GM12878 (cell line): ENCODE results near the gene E2F7. TPM values are rescaled to one million over a fixed set of nuclear protein-coding genes. Genes with fewer than 3 reads are reported as not detected.

ENCODE experiments used
- ATAC-seq: fragments of 200-7000 bp; cut with Tn5 transposase; 3 replicates; pipeline ENCODE4 v1.9.1; 2020; ENCODE audit warnings: mild to moderate bottlenecking, moderate library complexity
- BruUV-seq: library from RNA; stranded (reverse); fragments of 400-500 nt; replicated peaks from 2 replicates; lab custom pipeline; 2021; lab: Mats Ljungman, UMichigan
- CTCF ChIA-PET: fragments of 300-600 bp; sonication (Branson Sonifier 250); formaldehyde crosslinking; extraction: SDS; loops from one replicate; lab custom pipeline; 2021; ENCODE audit warnings: inconsistent platforms; lab: Yijun Ruan, JAX
- POLR2A ChIA-PET: fragments of 350-600 bp; formaldehyde crosslinking; extraction: SDS; loops from one replicate; lab custom pipeline; 2021; ENCODE audit warnings: inconsistent platforms; lab: Charles Lee
- RAD21 ChIA-PET: fragments of 300-600 bp; sonication (Branson Sonifier 250); formaldehyde crosslinking; loops from one replicate; lab custom pipeline; 2023; ENCODE audit warnings: antibody characterized with exemption; ENCODE audit not compliant: unreplicated experiment; lab: Charles Lee
- SMC1A ChIA-PET: fragments of 300-600 bp; sonication (Branson Sonifier 250); formaldehyde crosslinking; loops from one replicate; lab custom pipeline; 2023; ENCODE audit not compliant: unreplicated experiment, uncharacterized antibody; lab: Charles Lee
- DNase-seq: peaks from one replicate; pipeline ENCODE4 v3.0.0-alpha.2; 2011; ENCODE audit warnings: low read depth, low spot score
- FAIRE-seq: peaks from 3 replicates; lab custom pipeline; 2011; peaks lifted over from hg19 to GRCh38; lab: Jason Lieb, UNC
- H2AFZ ChIP-seq: 2 replicates; pipeline ENCODE4 v1.6.0; 2011; ENCODE audit warnings: low read depth, low read length, control low read depth; ENCODE audit not compliant: control insufficient read depth
- H3K27ac ChIP-seq: 2 replicates; pipeline ENCODE4 v1.5.1; 2011; ENCODE audit warnings: control low read depth; ENCODE audit not compliant: control insufficient read depth, insufficient read depth
- H3K27me3 ChIP-seq, 2 experiments: replicated peaks in 1 of 2; 2 replicates each; pipeline versions ENCODE4 v1.6.0 to v1.6.1; 2011; ENCODE audit warnings: low read length in 1 of 2; ENCODE audit not compliant: control insufficient read depth in 2 of 2, insufficient read depth in 2 of 2
- H3K36me3 ChIP-seq, 2 experiments: 2 replicates each; pipeline ENCODE4 v1.5.1; 2011; ENCODE audit warnings: low read length in 1 of 2; ENCODE audit not compliant: control insufficient read depth in 2 of 2, insufficient read depth in 2 of 2
- H3K4me1 ChIP-seq: 2 replicates; pipeline ENCODE4 v1.6.1; 2011; ENCODE audit warnings: mild to moderate bottlenecking, low read length, moderate library complexity, mixed read lengths; ENCODE audit not compliant: control insufficient read depth, insufficient read depth
- H3K4me2 ChIP-seq: 2 replicates; pipeline ENCODE4 v1.6.0; 2011; ENCODE audit warnings: control low read depth; ENCODE audit not compliant: control insufficient read depth, insufficient read depth
- H3K4me3 ChIP-seq: fragments of 200-600 bp; sonication (generic); 2 replicates; pipeline ENCODE4 v1.5.1; 2016
- H3K79me2 ChIP-seq: 2 replicates; pipeline ENCODE4 v1.6.0; 2011; ENCODE audit warnings: low read length; ENCODE audit not compliant: control insufficient read depth, insufficient read depth
- H3K9ac ChIP-seq: 2 replicates; pipeline ENCODE4 v1.8.0; 2011; ENCODE audit warnings: low read length, control low read depth, mixed read lengths; ENCODE audit not compliant: control insufficient read depth, insufficient read depth
- H3K9me3 ChIP-seq: replicated peaks from 3 replicates; pipeline ENCODE4 v1.5.1; 2011; ENCODE audit warnings: mild to moderate bottlenecking, low read length; ENCODE audit not compliant: control insufficient read depth, insufficient read depth
- H4K20me1 ChIP-seq: 2 replicates; pipeline ENCODE4 v1.6.0; 2011; ENCODE audit not compliant: control insufficient read depth, insufficient read depth
- CEBPB ChIP-seq, 2 experiments: fragments of 150-350 bp in 1 of 2; IDR thresholded peaks; 2 replicates each; pipeline ENCODE4 v1.6.1; 2012 to 2014; ENCODE audit warnings: low read depth in 2 of 2, low read length in 2 of 2, borderline replicate concordance in 1 of 2, inconsistent platforms in 1 of 2
- FOXK2 ChIP-seq: fragments of 450-650 bp; IDR thresholded peaks from 2 replicates; pipeline ENCODE4 v1.6.1; 2017; ENCODE audit warnings: mild to moderate bottlenecking, moderate library complexity
- HDAC2 ChIP-seq: fragments of 200-600 bp; sonication (generic); IDR thresholded peaks from 2 replicates; pipeline ENCODE4 v1.6.1; 2017
- HDAC6 ChIP-seq: fragments of 200-600 bp; sonication (generic); IDR thresholded peaks from one replicate; pipeline ENCODE4 v1.8.0; 2017; ENCODE audit warnings: antibody characterized with exemption; ENCODE audit not compliant: unreplicated experiment
- IKZF2 ChIP-seq, 2 experiments: fragments of 450-650 bp; IDR thresholded peaks; 2 replicates each; pipeline ENCODE4 v1.6.1; 2017; ENCODE audit warnings: mild to moderate bottlenecking in 2 of 2, moderate library complexity in 2 of 2
- JUND ChIP-seq: IDR thresholded peaks from 2 replicates; pipeline ENCODE4 v1.6.1; 2012; ENCODE audit warnings: low read depth, mild to moderate bottlenecking, low read length, improper control_type of control experiment, moderate library complexity
- KAT2A ChIP-seq: conservative IDR thresholded peaks from 2 replicates; pipeline ENCODE4 v1.6.1; 2011; ENCODE audit warnings: low read depth, low read length; ENCODE audit not compliant: control insufficient read depth
- MYB ChIP-seq: fragments of 150-350 bp; IDR thresholded peaks from 2 replicates; pipeline ENCODE4 v1.6.1; 2014; ENCODE audit warnings: mild to moderate bottlenecking, low read depth, low read length, borderline replicate concordance
- PAX8 ChIP-seq: fragments of 450-650 bp; IDR thresholded peaks from 2 replicates; pipeline ENCODE4 v1.6.1; 2017; ENCODE audit warnings: mild to moderate bottlenecking, moderate library complexity
- RAD51 ChIP-seq: fragments of 450-650 bp; IDR thresholded peaks from 2 replicates; pipeline ENCODE4 v1.6.1; 2016; ENCODE audit warnings: moderate library complexity, mild to moderate bottlenecking, inconsistent platforms
- RUNX3 ChIP-seq: IDR thresholded peaks from 2 replicates; pipeline ENCODE4 v1.6.1; 2012; ENCODE audit warnings: low read length, inconsistent platforms
- SIN3A ChIP-seq: IDR thresholded peaks from 2 replicates; pipeline ENCODE4 v1.6.1; 2012; ENCODE audit warnings: low read depth, low read length, improper control_type of control experiment
- ZNF207 ChIP-seq: fragments of 450-650 bp; IDR thresholded peaks from 2 replicates; pipeline ENCODE4 v1.6.1; 2014; ENCODE audit warnings: antibody characterized with exemption, mild to moderate bottlenecking, borderline replicate concordance
- ZNF274 ChIP-seq: IDR thresholded peaks from one replicate; pipeline ENCODE4 v1.8.0; 2011; ENCODE audit not compliant: insufficient read length, insufficient read depth
- ZNF622 ChIP-seq: fragments of 450-650 bp; IDR thresholded peaks from 2 replicates; pipeline ENCODE4 v1.6.1; 2017; ENCODE audit warnings: mild to moderate bottlenecking, inconsistent platforms
- WGBS: methylation state at CpG from one replicate; pipeline ENCODE4 v1.1.6; 2016; ENCODE audit warnings: low lambda C conversion rate; ENCODE audit not compliant: insufficient replicate concordance, insufficient coverage; ENCODE audit errors: missing lambda C conversion rate; 5-methylcytosine and 5-hydroxymethylcytosine counted together
- in situ Hi-C: fragments of 300-500 bp; cut with MboI; formaldehyde crosslinking; loops from 9 replicates; pipeline ENCODE4 v1.14.3; 2018; ENCODE audit warnings: mixed read lengths
- intact Hi-C: fragments of 100-400 bp; cut with micrococcal nuclease; formaldehyde crosslinking; loops from one replicate; pipeline ENCODE4 v1.14.2; 2022; ENCODE audit not compliant: unreplicated experiment
- polyA plus RNA-seq, 11 experiments: library from polyadenylated mRNA; depleted of rRNA in 4 of 11; unstranded in 6 of 11; stranded (reverse) in 5 of 11; fragments of >200 nt; fragmentation: Nextera tagmentation in 4 of 11; fragmentation: Illumina TruSeq in 1 of 11; extraction: Ambion mirVana in 4 of 11; extraction: Trizol in 1 of 11; gene quantifications; 1 replicate in 1 of 11; 2 replicates in 10 of 11; pipeline versions ENCODE4 v1.2.1 to v1.2.3, GENCODE V29; 2011 to 2016; ENCODE audit warnings: inconsistent platforms in 2 of 11, missing spikeins in 2 of 11, low read depth in 1 of 11
- total RNA-seq, 4 experiments: library from RNA; depleted of rRNA in 3 of 4; stranded (reverse); fragments of >200 nt in 3 of 4; fragmentation: Illumina TruSeq in 1 of 4; extraction: Trizol in 1 of 4; gene quantifications; 2 replicates each; pipeline versions ENCODE4 v1.2.1 to v1.2.3, GENCODE V29; 2013 to 2021
- TF ChIP-seq, protein P1 (sequence below): fragments of 450-650 bp; formaldehyde crosslinking; IDR thresholded peaks from 2 replicates; pipeline ENCODE4 v1.5.0; 2022; ENCODE audit warnings: mild to moderate bottlenecking, missing genetic modification characterization

Gene E2F7
- total and polyA plus RNA-seq, 10 of the 15 experiments (the other 5 are each of a cell fraction or from before 2014, with no cell fraction given) = 5.6 to 32.1 (median 19.9) TPM

- no peak for TF ChIP-seq PAX8
- no peak for TF ChIP-seq RUNX3
- TF ChIP-seq, all 136 proteins: peak for 0
- in situ Hi-C loops = no loop called here
- no peak overlapping the region for H3K9ac ChIP-seq
Observed at GRCh38 chr12:77102123-77102522, 36.8 kb upstream of the E2F7 start.

GRCh38 chr12:77099799-77100198 lies 34.4 kb upstream of the E2F7 start:
- SMC1A ChIA-PET = no interaction called here
- no peak overlapping the region for H3K4me2 ChIP-seq
- FAIRE-seq = no peak
- no peaks in the 10 kb centered on the region; a peak in 1 of 4 replicates for H3K27me3 ChIP-seq
- intact Hi-C loops = no loop called here
- RAD21 ChIA-PET = no interaction called here
- in situ Hi-C loops = no loop called here
- no peak overlapping the region for H3K27ac ChIP-seq
- H2AFZ ChIP-seq = no peak overlapping the region
- no peak for ATAC-seq
- no peaks in the 10 kb centered on the region; the same call in 2 of the 3 replicates for H3K9me3 ChIP-seq
- no peaks in the 10 kb centered on the region for H3K79me2 ChIP-seq
- DNase-seq = no peak
- H4K20me1 ChIP-seq = no peaks in the 10 kb centered on the region
- CTCF ChIA-PET = no interaction called here
- H3K4me3 ChIP-seq = no peak overlapping the region
- no peak overlapping the region for H3K9ac ChIP-seq
- no peaks in the 10 kb centered on the region for H3K4me1 ChIP-seq
- no peaks in the 10 kb centered on the region for H3K36me3 ChIP-seq
- POLR2A ChIA-PET = no interaction called here
- no TSS peak for BruUV-seq
- 58% methylated on average over 2 of the region's 2 CpGs for WGBS
- no peak for TF ChIP-seq FOXK2
- TF ChIP-seq IKZF2 (IDR thresholded peaks at IDR 0.05) = no peak
- no peak for TF ChIP-seq CEBPB (IDR thresholded peaks at IDR 0.05; ENCODE audit: borderline replicate concordance in 1 of 2, low read depth in 2 of 2, low read length in 2 of 2)
- no peak for TF ChIP-seq MYB
- no peak for TF ChIP-seq RAD51
- no peak for TF ChIP-seq HDAC6
- TF ChIP-seq, protein P1, sequence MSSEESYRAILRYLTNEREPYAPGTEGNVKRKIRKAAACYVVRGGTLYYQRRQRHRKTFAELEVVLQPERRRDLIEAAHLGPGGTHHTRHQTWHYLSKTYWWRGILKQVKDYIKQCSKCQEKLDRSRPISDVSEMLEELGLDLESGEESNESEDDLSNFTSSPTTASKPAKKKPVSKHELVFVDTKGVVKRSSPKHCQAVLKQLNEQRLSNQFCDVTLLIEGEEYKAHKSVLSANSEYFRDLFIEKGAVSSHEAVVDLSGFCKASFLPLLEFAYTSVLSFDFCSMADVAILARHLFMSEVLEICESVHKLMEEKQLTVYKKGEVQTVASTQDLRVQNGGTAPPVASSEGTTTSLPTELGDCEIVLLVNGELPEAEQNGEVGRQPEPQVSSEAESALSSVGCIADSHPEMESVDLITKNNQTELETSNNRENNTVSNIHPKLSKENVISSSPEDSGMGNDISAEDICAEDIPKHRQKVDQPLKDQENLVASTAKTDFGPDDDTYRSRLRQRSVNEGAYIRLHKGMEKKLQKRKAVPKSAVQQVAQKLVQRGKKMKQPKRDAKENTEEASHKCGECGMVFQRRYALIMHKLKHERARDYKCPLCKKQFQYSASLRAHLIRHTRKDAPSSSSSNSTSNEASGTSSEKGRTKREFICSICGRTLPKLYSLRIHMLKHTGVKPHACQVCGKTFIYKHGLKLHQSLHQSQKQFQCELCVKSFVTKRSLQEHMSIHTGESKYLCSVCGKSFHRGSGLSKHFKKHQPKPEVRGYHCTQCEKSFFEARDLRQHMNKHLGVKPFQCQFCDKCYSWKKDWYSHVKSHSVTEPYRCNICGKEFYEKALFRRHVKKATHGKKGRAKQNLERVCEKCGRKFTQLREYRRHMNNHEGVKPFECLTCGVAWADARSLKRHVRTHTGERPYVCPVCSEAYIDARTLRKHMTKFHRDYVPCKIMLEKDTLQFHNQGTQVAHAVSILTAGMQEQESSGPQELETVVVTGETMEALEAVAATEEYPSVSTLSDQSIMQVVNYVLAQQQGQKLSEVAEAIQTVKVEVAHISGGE (CRISPR knock-in tag) = no peak
- TF ChIP-seq JUND = no peak
- TF ChIP-seq SIN3A = no peak
- TF ChIP-seq HDAC2 = no peak
- no peak for TF ChIP-seq ZNF207
- no peak for TF ChIP-seq ZNF622
- no peak for TF ChIP-seq ZNF274
- TF ChIP-seq KAT2A = no peak

More at GRCh38 chr12:77102123-77102522, 36.8 kb upstream of the E2F7 start:
- Histone ChIP-seq H3K27me3 (no peaks in the 10 kb centered on the region; a peak in 1 of 4 replicates), H2AFZ (no peak overlapping the region), H3K4me2 (no peak overlapping the region), H3K4me1 (no peaks in the 10 kb centered on the region), H4K20me1 (no peaks in the 10 kb centered on the region), H3K27ac (no peak overlapping the region), H3K36me3 (no peaks in the 10 kb centered on the region), H3K79me2 (no peaks in the 10 kb centered on the region), H3K4me3 (no peak overlapping the region), H3K9me3 (no peaks in the 10 kb centered on the region)
- ATAC-seq (no peak), DNase-seq (no peak), FAIRE-seq (no peak)
- CTCF ChIA-PET = interaction anchor here (1.2 kb wide), 1 partner anchor 91 kb away, joined by 5 read pairs; no protein-coding TSS in a partner anchor
- POLR2A ChIA-PET = no interaction called here
- intact Hi-C loops = no loop called here
- RAD21 ChIA-PET = interaction anchor here (0.6 kb wide), 1 partner anchor 205 kb away, joined by 3 read pairs; no protein-coding TSS in a partner anchor
- WGBS = 35% methylated on average over 2 of the region's 2 CpGs
- no TSS peak for BruUV-seq
- SMC1A ChIA-PET = interaction anchor here (1.4 to 1.5 kb wide), 2 partner anchors 42 to 91 kb away, joined by 4 to 7 read pairs; no protein-coding TSS in a partner anchor
